ENCODE results near the gene KCNK7.

DNA sequence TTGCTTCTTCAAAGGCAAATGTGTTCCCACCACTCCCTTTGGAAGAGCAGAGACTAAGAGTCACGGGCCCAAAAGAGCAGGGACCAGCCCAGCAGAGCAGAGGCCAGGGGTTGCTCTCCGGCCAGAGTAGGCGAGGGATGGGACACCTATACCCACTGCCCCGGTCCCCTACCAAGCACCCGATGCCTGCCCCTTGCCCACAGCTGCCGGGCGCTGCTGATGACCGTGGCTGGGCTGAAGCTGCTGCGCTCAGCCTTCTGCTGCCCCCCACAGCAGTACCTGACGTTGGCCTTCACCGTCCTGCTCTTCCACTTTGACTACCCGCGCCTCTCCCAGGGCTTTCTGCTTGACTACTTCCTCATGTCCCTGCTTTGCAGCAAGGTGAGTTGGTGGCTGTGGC is 31.6 kb upstream of the KCNK7 start:
- TF ChIP-seq GATA2 (IDR thresholded peaks at IDR 0.05; ENCODE audit: low read depth, low read length) (no peak), GATA3 (IDR thresholded peaks at IDR 0.05; ENCODE audit: low read depth, low read length) (no peak)
